NCI-H2196 (cell line): ENCODE data around the gene TSPO.

Source experiments
- DNase-seq: peaks from one replicate; lab custom pipeline; 2025; ENCODE audit not compliant: unreplicated experiment; lab: John Stamatoyannopoulos, UW

TSPO gene

GRCh38 chr22:43199541-43199940 is 48.2 kb downstream of the TSPO start:
- no peak for DNase-seq

DNA sequence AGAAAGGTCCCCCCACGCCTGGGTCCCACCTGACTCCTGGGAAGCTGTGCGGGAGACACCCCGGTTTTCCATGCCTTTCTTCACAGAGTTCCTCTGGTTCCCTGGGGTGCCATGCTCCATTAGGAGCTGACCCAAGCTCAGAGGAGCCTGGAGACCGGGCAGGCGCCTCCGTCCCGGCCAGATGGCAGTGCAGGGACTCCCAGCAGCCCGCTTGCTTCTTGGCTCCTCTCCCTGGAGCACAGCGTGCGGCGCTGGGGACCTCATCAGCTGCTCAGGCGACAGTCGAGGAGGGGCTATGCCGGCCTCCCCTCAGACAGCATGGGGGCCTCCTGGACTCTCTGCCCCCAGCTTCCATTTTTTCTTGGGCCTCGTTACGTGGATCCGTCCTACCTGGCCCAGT is 48.7 kb downstream of the TSPO start:
- DNase-seq = no peak

DNA sequence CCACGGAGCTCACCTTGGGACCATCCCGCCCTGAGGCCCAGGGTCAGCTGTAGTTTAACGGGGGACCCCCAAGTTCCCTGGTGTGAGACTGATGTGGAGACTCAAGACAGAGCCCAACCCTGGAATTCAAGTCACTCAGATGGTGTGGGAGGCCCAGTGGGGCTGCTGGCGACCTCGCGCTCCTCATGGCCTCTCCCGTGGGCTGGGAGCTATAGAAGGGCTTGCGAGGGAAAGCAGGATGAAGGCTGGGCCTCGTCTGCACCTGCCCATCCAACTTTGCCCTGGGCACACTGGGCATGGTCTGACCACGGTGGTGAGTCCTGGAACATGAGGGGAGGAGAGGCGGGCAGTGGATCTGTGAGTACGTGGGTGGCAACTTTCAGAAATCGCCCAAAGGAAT is 49.2 kb downstream of the TSPO start:
- DNase-seq = no peak

DNA sequence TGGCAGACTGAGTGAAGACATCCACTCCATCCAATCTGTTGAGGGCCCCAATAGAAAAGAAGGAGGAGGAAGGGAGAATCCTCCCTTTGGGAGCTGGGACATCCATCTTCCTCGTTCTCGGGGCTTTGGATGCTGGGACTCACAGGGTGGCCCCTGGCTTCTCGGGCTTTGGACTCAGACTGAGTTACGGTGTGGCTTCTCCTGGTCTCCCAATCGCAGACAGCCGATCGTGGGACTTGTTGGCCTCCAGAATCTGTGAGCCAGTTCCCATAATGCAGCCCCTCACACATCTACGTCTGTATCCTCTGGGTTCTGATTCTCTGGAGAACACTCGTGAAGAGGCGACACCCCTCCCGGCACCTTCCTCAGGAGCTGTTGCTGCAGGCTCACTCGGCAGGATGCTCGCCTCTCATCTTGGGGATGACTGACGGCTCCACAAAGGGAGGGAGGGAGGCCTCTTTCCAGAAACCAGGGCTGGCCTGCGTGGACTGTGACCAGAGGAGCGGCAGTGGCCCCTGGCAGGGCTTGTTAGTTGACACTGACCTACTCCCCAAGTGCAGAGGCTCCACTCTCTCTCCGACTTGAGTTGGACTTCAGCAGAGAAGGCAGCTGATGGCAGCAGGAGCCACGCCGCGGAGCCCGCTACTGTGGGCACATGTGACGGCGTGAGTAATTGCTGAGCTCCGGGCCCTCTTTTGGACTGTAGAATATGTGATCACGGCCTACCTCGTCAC is 50.3 kb downstream of the TSPO start:
- DNase-seq = no peak

DNA sequence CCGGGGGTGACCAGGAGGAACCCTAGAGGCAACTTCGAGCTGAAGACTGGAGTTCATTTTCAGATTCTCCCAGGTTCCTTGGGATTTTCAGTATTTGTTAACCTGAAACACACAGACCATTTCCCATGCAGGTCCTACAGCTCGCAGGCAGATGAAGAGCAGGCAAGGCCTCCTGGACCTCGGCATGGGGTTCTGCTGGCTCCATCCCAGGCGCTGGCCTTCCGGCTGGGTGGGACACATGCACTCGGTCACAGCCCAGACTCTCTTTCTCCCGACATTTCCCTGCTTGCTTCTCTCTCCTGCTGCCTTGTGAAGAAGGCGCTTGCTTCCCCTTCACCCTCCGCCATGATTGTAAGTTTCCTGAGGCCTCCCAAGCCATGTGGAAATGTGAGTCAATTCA is 51.0 kb downstream of the TSPO start:
- no peak for DNase-seq

GRCh38 chr22:43202756-43203410 is 51.5 kb downstream of the TSPO start:
- DNase-seq = no peak

DNA sequence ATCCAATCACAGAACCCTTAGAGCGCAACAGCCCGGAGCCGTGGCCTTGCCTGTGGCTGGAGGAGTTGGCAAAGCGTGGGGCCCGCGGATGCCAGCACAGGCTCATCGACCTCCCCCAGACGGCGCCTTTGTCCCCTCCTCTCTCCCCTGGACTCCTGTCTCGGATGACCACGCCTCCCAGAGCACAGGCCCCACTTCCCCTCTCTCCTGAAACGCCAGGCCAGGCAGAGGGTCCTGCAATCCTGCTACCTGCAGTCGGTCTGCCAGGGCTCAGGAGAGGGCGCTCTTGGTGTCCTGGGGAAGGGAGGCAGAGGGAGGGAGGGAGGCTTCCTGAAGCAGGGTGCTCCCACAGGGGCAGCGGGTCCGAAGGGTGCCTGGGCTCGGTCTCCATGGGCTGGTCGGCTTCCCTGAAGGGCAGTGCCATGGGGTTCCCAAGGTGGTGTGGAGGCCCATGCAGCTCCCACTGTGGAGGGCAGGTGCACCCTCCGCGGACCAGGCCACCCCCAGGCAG is 52.2 kb downstream of the TSPO start:
- no peak for DNase-seq

GRCh38 chr22:43205261-43205691 is 53.9 kb downstream of the TSPO start:
- no peak for DNase-seq

- DNase-seq = no peak
Measured at GRCh38 chr22:43205748-43206508, 54.6 kb downstream of the TSPO start.

DNA sequence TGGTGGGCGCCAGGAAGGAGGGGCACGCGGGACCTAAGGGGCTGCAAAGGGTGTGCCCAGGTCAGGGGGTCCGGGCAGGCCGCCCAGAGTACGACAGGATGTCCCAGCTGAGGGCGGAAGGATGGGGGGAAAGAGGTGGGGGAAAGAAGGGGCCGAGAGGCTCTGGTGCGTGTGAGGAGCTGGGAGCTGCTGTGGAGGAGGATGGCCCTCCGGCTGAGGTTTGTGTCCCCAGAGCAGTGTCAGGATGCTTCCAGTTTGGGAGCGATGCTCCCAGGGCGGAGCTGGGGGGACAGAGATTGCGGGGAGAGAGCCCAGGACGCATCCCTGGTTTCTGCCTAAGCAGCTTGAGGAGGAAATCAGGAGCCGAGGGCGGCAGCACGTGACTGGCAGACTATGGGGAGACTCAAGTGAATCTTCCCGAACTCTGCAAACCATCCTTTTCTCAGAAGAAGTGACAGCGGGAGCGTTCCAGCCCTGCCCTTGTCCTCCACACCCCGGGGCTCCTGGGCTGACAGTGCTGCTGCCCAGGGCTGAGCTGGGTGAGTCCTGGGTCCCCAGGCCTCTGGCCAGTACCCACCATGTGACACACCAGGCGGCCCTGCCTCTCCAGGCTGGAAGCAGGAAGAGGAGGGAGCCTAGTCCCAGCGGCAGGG is 55.3 kb downstream of the TSPO start:
- no peak for DNase-seq

DNA sequence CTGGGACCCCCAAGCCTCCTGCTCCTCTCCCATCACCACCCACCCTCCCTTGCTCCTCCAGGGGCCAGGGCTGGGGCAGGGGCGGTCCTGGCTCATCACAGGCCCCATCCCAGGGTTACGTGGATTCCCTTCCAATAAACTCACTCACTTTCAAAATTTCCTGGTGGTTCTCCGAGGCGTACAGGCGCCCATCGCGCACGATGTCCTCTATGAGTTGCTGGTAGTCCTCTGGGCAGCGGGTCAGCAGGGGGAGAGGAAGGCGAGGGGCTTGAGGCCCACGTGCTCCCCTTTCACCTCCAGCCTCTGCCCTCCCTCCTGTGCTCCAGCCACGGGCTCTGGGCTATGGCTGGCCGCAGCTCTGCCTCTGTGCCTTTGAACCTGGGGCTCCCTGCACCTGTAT is 56.0 kb downstream of the TSPO start:
- no peak for DNase-seq

DNA sequence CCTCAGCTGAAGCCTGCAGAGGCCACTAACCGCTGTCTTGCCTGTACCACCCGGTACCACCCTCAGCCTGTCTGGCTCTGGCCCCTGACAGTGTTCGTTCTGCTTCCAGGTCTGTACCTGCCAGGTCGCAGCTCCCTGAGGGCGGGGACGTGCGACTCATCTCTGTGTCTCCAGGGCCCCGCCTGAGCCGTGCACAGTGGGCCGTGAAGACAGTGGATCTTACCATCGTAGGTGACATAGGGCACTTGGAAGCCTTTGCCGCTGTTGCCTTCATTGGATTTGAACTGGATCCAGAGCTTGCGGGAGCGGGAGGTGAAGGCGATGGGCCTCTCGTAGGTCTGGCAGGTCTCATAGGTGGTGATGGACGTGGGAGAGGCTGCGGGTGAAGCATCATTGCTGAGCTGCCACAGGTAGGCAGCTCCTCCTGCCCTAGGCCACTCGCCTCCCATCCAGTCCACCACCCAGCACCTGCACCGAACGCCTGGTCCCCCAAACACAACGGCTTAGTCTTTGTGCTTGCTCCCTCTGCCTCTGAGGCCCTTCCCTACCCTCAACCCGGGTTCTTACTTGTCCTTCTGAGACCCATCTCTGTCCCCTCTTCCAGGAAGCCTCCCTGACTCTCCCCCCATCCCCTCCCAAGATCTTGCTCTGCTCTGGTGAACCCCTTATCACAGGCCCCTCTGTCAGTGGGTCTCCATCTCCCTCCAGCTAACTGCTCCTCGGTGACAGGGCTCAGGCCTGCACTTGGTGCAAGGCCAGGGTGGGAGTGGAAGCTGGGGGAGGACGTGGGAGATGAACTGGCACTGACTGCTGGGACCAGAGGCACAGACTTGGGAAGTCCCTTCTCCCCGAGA is 56.7 kb downstream of the TSPO start:
- no peak for DNase-seq

DNA sequence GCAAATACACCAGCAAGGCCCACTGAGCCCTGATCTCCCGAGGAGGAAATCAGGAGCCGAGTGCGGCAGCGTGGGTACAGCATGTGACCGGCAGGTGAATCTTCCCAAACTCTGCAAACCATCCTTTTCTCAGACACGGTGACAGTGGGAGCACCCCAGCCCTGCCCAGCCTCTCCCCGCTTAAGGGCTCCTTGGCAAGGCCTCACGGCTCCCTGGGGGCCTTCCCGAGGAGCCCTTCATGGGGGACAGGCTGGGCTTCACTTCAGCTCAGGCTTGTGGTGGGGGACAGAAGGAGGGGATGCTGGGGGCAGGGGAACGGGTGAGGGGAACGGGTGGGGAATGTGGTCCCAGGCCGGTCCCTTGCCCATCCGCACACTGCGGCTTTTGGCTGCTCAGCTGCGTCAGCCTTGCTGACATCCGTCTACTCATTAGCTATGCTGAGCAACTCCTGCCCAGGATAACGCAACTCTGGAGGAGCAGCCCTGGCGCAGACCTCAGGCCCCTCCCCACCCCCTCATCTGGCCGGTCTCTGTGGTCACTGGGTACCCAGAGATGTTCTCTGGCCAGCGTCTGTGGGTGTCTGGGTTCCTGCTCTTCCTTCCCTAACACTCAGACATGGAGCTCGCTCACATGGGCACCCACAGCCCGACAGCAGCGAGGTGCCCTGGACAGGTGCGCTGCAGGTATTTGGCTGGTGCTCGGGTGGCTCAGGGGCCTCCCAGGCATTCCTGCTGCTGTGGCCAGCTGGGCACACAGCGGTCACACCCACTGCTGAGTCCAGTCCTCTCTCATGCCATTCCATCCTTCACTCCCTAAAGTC is 57.6 kb downstream of the TSPO start:
- no peak for DNase-seq

DNA sequence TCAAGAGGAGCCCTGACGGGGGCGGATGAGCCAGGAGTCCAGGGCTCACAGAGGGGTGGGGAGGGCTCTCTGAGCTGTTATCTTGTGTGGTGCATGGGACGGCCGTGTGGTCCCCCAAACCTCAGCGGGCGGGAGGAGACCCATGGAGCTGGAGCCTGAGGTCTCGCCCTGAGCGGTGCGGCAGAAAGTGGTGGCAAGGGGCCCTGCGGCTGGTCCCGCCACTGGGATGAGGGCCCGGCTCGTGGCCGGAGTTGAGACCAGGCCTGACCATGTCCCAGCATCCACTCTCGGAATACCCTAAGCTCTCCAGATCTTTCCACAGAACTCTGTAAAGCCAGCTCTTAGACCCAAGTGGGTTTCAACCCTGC is 58.1 kb downstream of the TSPO start:
- no peak for DNase-seq

DNA sequence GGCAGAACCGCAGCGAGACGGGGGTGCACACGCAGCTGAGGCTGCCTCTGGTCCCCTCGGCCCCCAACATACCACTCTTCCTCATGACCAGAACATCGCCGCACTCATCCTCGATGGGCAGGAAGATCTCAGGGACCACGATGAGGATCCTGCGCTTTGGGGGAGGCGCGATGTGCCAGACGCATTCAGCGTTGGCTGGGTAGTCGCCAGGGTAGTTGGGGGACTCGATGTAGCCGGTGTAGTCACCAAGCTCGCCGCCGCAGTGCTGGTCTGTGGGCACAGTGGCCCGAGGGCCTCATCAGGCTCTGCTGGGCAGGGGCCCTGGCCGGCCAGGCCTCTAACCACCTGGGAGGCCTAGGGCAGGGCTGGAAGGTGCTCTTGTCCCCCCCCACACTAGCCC is 58.6 kb downstream of the TSPO start:
- DNase-seq = no peak

DNA sequence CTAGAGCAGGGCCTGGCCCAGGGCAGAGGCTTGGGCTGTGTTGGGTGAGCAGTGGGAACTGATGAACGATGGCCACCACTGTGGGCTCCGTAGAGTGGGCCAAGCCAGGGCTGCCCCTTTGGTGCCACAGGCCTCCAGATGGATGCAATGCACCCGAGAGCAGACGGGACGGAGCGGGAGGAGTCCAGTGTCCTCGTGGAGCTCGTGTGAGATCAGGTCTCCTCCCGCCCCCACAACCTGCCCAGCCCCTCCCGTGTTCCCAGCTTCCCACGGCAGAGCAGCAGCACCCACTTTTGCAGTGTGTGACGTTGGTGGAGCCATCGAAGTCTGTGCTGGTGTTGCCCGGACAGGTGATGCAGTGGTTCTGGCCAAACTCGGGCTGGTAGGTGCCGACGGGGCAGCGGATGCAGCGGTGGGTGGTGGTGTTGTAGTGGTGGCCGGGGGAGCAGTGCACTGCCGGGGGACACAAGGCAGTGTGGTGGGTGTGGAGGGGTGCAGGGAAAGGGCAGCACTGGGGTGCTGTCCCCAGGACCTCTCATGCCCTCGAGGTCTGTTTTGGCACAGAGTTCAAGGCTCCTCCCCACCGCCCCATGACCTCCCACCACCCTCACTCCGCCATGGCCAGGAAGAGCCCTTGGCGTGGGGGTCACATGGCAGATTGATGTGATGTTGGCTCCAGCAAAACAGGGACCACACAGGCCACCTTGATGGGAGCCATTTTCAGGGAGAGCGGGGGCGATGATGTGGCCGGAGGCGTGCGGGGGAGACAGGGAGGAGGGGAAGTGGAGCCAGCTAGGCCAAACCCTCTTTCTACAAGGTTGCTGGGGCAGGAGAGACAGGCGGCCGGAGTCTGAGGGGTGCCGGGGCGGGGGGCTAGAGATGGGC is 59.5 kb downstream of the TSPO start:
- no peak for DNase-seq

DNA sequence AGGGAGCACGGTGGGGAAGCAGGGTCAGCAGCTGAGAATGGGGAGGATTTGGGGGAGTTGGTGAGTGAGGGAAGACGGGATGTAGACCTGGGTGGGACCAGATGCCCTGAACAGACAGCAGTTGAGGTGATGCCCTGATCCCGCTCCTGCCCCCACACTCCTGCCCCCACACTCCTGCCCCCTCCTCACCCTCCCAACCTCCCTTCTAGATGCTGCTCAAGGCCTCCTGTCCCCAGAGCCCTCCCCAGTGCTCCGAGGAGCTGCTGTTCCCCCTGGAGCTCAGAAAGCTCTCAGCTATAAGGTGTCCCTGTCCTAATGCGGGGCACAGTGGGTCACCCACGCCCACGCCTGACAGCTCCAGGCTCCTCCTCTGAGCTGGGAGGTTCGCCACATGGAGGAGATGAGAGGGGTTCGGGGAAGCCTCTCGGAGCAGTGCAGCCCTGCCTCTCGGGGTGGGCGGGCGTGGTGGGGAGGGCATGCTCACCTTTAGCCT is 60.6 kb downstream of the TSPO start:
- no peak for DNase-seq

DNA sequence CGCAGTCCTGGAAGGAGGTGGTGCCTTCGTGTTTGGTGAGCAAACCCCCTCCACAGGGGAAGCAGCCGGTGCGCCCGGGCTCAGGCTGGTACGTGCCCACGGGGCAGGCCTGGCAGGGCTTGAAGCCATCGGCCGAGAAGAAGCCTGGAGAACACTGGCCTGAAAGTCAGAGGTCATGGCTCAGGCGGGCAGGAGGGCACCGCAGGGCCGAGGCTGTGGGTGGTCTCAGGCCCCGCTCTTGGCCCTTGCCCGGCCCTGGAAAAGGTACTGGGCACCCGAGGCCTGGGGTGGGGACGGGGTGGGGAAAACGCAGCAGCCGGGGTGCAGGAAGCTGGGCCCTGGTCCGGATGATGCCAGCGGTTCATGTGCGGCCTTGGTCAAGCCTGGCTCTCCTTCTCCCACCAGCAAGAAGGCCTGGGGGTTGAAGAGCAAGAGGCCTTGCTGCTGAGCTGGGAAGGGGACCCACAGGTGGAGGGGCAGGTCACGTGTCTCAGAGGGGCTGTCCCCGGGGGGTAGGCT is 61.1 kb downstream of the TSPO start:
- no peak for DNase-seq
